ENCODE results near the gene ELOVL6. TPM values are rescaled to one million over a fixed set of nuclear protein-coding genes. Genes with fewer than 3 reads are reported as not detected.
"Not testable (repeated sequence)": the region's sequence is repeated elsewhere in the genome, so short reads cannot be mapped to it uniquely, and the experiment has no call there.

The ELOVL6 gene
- total RNA-seq, 3 donors from 2014 or later (not counting 1 experiment from before 2014, with no cell fraction given), result 25.0 to 35.2 (median 30.9) TPM

GRCh38 chr4:110196206-110196870 is 2.1 kb downstream of the ELOVL6 start:
- DNase-seq (peak; percentile 45 to 48), ATAC-seq (peak; percentile 13 to 19 (median 16))
- peak overlapping the region; percentile 99 for H3K4me3 Mint-ChIP-seq
- Histone ChIP-seq H3K27ac (ENCODE audit: low read length) (peak overlapping the region; percentile 91), H3K4me3 (ENCODE audit: low read length) (peak overlapping the region; percentile 67), H3K27me3 (ENCODE audit: control insufficient read depth, insufficient read depth, low read length) (no peaks in the 10 kb centered on the region), H3K36me3 (ENCODE audit: control insufficient read depth, insufficient read depth, low read length) (peaks cover 2% of the 10 kb centered on the region), H3K4me1 (ENCODE audit: control insufficient read depth, insufficient read depth, low read length) (peaks cover 22% of the 10 kb centered on the region), H3K9me3 (ENCODE audit: control insufficient read depth, insufficient read depth, low read length) (no peaks in the 10 kb centered on the region)
- H3K27ac Mint-ChIP-seq, result peak overlapping the region; percentile 80 to 91
- no peaks in the 10 kb centered on the region for H3K36me3 Mint-ChIP-seq
- intact Hi-C loops (cut with micrococcal nuclease), result loop anchor here (2.0 to 10.0 kb wide), 3 partner anchors 42 to 762 kb away; partner anchors contain the start of gene SEC24B
- peaks cover 40 to 46% of the 10 kb centered on the region in 2 donors for H3K4me1 Mint-ChIP-seq
- no peaks in the 10 kb centered on the region for H3K27me3 Mint-ChIP-seq (ENCODE audit: low read depth in 2 of 2)
- no peak for TF ChIP-seq CTCF (IDR thresholded peaks at IDR 0.05)
- WGBS (ENCODE audit: insufficient coverage), result under 1% methylated on average over 58 of the region's 58 CpGs
- H3K9me3 Mint-ChIP-seq, result no peaks in the 10 kb centered on the region

DNA sequence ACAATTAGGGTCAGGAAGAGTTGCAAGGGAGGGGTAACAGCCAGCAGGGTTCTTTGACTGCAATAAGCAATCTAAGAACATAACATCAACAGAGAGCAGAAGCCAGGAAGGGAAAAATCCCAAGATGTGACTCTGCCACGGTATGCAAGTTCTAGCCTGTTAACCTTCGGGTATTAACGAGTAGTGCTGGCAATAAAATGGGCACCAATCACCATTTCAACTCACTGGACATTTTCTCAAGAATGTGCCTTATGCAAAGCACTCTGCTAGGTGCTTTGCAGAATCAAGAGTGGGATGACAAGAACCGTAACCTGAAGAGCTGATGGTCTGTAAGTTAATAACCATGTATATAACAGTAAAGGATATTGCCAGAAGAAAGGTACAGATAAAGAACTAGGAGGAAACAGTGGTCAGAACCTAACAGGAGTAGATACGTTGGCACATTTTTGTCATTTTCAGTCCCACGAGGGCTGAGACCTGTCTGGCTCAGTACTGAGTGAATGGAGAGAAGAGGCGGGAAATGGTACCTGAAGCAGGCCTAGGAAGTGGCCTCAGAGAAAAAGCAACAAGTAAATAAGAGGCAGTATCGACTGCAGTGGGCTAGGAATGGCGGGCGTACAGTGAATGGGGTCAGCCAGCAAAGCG is 2.7 kb downstream of the ELOVL6 start:
- intact Hi-C loops (cut with micrococcal nuclease), result loop anchor here (2.0 to 10.0 kb wide), 3 partner anchors 41 to 761 kb away; partner anchors contain the start of gene SEC24B
- Mint-ChIP-seq H3K4me1 (peaks cover 40 to 50% of the 10 kb centered on the region in 2 donors), H3K36me3 (no peaks in the 10 kb centered on the region), H3K9me3 (no peaks in the 10 kb centered on the region), H3K4me3 (peak overlapping the region; percentile 91), H3K27me3 (ENCODE audit: low read depth in 2 of 2) (no peaks in the 10 kb centered on the region), H3K27ac (peak overlapping the region; percentile 80 to 91)
- DNase-seq (peak in 1 of 2 donors; percentile 46), ATAC-seq (peak in 1 of 3 donors; percentile 1)
- peaks cover 22% of the 10 kb centered on the region for H3K4me1 ChIP-seq (ENCODE audit: control insufficient read depth, insufficient read depth, low read length)
- TF ChIP-seq CTCF (IDR thresholded peaks at IDR 0.05), result no peak
- no peaks in the 10 kb centered on the region for H3K9me3 ChIP-seq (ENCODE audit: control insufficient read depth, insufficient read depth, low read length)
- WGBS (ENCODE audit: insufficient coverage), result 26% methylated on average over 11 of the region's 11 CpGs
- peak overlapping the region; percentile 85 for H3K27ac ChIP-seq (ENCODE audit: low read length)
- no peaks in the 10 kb centered on the region for H3K27me3 ChIP-seq (ENCODE audit: control insufficient read depth, insufficient read depth, low read length)
- H3K4me3 ChIP-seq (ENCODE audit: low read length), result peak overlapping the region; percentile 67
- H3K36me3 ChIP-seq (ENCODE audit: control insufficient read depth, insufficient read depth, low read length), result peaks cover 2% of the 10 kb centered on the region

DNA sequence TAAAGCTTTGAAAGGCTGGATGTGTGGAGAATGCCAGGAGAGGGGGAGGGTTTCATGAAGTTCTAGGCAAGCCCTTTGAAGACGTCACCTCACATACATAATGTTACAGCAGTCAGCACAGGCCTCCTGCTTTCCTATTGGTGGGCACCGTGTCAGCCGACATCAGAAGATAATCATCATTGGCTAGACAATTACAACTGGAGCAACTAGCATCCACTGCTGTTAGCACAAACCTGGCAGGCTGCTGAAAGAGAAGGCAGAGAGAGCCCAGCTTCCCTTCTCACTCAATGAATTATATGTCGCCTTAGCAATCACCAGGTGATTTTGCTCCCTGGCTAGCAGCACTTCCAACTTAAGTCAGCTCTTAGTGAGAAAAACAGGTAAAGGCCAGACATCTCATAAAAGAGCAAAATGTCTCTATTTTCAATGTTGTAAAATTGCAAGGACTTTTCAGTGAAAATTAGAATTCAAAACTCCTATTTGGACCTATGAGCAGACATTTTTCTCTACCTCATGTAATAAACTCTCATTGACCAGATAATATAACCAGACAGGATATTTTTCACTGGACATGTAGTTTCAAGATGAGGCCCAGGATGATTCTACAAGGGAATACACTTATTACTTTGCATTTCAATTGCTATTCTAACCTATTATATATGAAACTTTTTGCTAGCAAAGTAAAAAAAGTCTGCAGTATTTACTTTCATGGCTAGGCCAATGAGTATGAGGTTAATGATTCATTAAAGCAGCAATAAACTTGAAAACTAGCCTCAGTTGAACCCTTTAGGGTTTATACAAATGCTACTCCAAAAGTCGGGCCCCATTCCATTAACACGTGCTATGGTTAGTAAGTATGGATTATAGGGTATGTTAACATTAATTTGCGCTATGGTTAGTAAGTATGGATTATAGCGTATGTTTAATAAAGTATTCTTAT is 4.3 kb downstream of the ELOVL6 start:
- Histone ChIP-seq H3K4me3 (ENCODE audit: low read length) (no peak overlapping the region), H3K36me3 (ENCODE audit: control insufficient read depth, insufficient read depth, low read length) (peaks cover 2% of the 10 kb centered on the region), H3K27me3 (ENCODE audit: control insufficient read depth, insufficient read depth, low read length) (no peaks in the 10 kb centered on the region), H3K27ac (ENCODE audit: low read length) (peak overlapping the region; percentile 72), H3K9me3 (ENCODE audit: control insufficient read depth, insufficient read depth, low read length) (no peaks in the 10 kb centered on the region), H3K4me1 (ENCODE audit: control insufficient read depth, insufficient read depth, low read length) (peaks cover 19% of the 10 kb centered on the region)
- Mint-ChIP-seq H3K27ac (peak overlapping the region; percentile 80 to 91), H3K9me3 (no peaks in the 10 kb centered on the region), H3K4me3 (peak overlapping the region; percentile 57), H3K27me3 (ENCODE audit: low read depth in 2 of 2) (no peaks in the 10 kb centered on the region), H3K36me3 (no peaks in the 10 kb centered on the region), H3K4me1 (peaks cover 36 to 47% of the 10 kb centered on the region in 2 donors)
- ATAC-seq, result peak; percentile 72 to 83 (median 75)
- TF ChIP-seq CTCF (IDR thresholded peaks at IDR 0.05), result no peak
- DNase-seq, result peak; percentile 62 to 89
- WGBS (ENCODE audit: insufficient coverage), result 51% methylated on average over 6 of the region's 8 CpGs
- intact Hi-C loops (cut with micrococcal nuclease), result loop anchor here (10.0 kb wide), 2 partner anchors 321 to 759 kb away; partner anchors contain the start of gene SEC24B

GRCh38 chr4:110193287-110193686 is 5.1 kb downstream of the ELOVL6 start:
- WGBS (ENCODE audit: insufficient coverage), result 94% methylated on average over 7 of the region's 7 CpGs
- not testable (repeated sequence) for ATAC-seq; H3K4me3 Mint-ChIP-seq; H3K36me3 ChIP-seq (ENCODE audit: control insufficient read depth, insufficient read depth, low read length); DNase-seq; H3K9me3 ChIP-seq (ENCODE audit: control insufficient read depth, insufficient read depth, low read length); H3K36me3 Mint-ChIP-seq; H3K27me3 Mint-ChIP-seq (ENCODE audit: low read depth in 2 of 2); H3K9me3 Mint-ChIP-seq; H3K4me3 ChIP-seq (ENCODE audit: low read length); H3K27me3 ChIP-seq (ENCODE audit: control insufficient read depth, insufficient read depth, low read length)
- intact Hi-C loops (cut with micrococcal nuclease), result loop anchor here (10.0 kb wide), 2 partner anchors 322 to 758 kb away; partner anchors contain the start of gene SEC24B
- H3K27ac ChIP-seq (ENCODE audit: low read length), result peak overlapping the region; percentile 40
- H3K4me1 ChIP-seq (ENCODE audit: control insufficient read depth, insufficient read depth, low read length), result peaks cover 12% of the 10 kb centered on the region
- H3K4me1 Mint-ChIP-seq, result peaks cover 28 to 39% of the 10 kb centered on the region in 2 donors
- H3K27ac Mint-ChIP-seq, result peak overlapping the region; percentile 80 to 91
